Right hindlimb (tissue), 1 donor: Measurements from ENCODE around the gene CALR.
"Not testable (repeated sequence)": the region's sequence is repeated elsewhere in the genome, so short reads cannot be mapped to it uniquely, and the experiment has no call there.

Experiments used
- DNase-seq: peaks from one replicate; pipeline ENCODE4 v3.0.0-alpha.2; 2018

The CALR gene

GRCh38 chr19:12953799-12954611 is 15.6 kb downstream of the CALR start:
- DNase-seq, result no peak

- no peak for DNase-seq
These were observed 16.2 kb downstream of the CALR start for GRCh38 chr19:12954612-12954962.

- not testable (repeated sequence) for DNase-seq
These were observed 17.2 kb downstream of the CALR start for GRCh38 chr19:12955575-12955974.

- no peak for DNase-seq
These were observed 17.6 kb downstream of the CALR start for GRCh38 chr19:12955996-12956395.

GRCh38 chr19:12956446-12957388 is 18.3 kb downstream of the CALR start, which contains the start of gene GADD45GIP1:
Gene GADD45GIP1, minus strand, starts transcription at chr19:12957223. Its CDS starts 11 bp downstream, at chr19:12957212.
- peak; percentile 87 for DNase-seq

- not testable (repeated sequence) for DNase-seq
These were observed 19.1 kb downstream of the CALR start for GRCh38 chr19:12957389-12957952.

- DNase-seq, result no peak
These were observed 21.1 kb downstream of the CALR start for GRCh38 chr19:12959481-12959880.

- DNase-seq, result peak; percentile 84
These were observed 26.8 kb downstream of the CALR start for GRCh38 chr19:12965017-12965811.

- no peak for DNase-seq
These were observed 27.4 kb downstream of the CALR start for GRCh38 chr19:12965812-12966135.

GRCh38 chr19:12967907-12968306 is 29.5 kb downstream of the CALR start:
- DNase-seq, result no peak

GRCh38 chr19:12969292-12969988 is 31.0 kb downstream of the CALR start, which contains the start of gene DAND5:
Gene DAND5, plus strand, starts transcription at chr19:12969576. Its CDS starts 85 bp downstream, at chr19:12969661.
- DNase-seq, result no peak

GRCh38 chr19:12970070-12970820 is 31.8 kb downstream of the CALR start:
- no peak for DNase-seq

- DNase-seq, result no peak
These were observed 34.8 kb downstream of the CALR start for GRCh38 chr19:12973236-12973635.

- DNase-seq, result no peak
These were observed 36.2 kb downstream of the CALR start for GRCh38 chr19:12974301-12975220.

- DNase-seq, result no peak
These were observed 36.9 kb downstream of the CALR start for GRCh38 chr19:12975221-12975741.

- not testable (repeated sequence) for DNase-seq
These were observed 37.7 kb downstream of the CALR start for GRCh38 chr19:12976109-12976508.

- DNase-seq, result no peak
These were observed 41.6 kb downstream of the CALR start for GRCh38 chr19:12979974-12980373.

- no peak for DNase-seq
These were observed 44.2 kb downstream of the CALR start for GRCh38 chr19:12982648-12983047.

- no peak for DNase-seq
These were observed 44.7 kb downstream of the CALR start for GRCh38 chr19:12983091-12983490.
